ENCODE measurements around the gene FIGLA. TPM values are rescaled to one million over a fixed set of nuclear protein-coding genes. Genes with fewer than 3 reads are reported as not detected.
A peak's percentile ranks its signal among the peaks of the same experiment; 100 is the strongest.

FIGLA gene

GRCh38 chr2:70728128-70728527 lies 62.3 kb downstream of the FIGLA start:
- Histone ChIP-seq H3K27me3 (ENCODE audit: insufficient read depth, low read length, poor library complexity) (no peaks in the 10 kb centered on the region), H2BK120ac (ENCODE audit: low read depth, low read length) (no peak overlapping the region), H3K4me1 (ENCODE audit: control insufficient read depth, low read depth, low read length) (peaks cover 38% of the 10 kb centered on the region), H3K9ac (ENCODE audit: low read length) (peak overlapping the region; percentile 28), H3K18ac (ENCODE audit: low read length) (peak overlapping the region; percentile 13), H2AK5ac (ENCODE audit: low read length) (peak overlapping the region; percentile 37), H3K23ac (ENCODE audit: low read length) (no peak overlapping the region), H3K56ac (ENCODE audit: low read length) (peak overlapping the region; percentile 69), H3K79me2 (ENCODE audit: control insufficient read depth, insufficient read depth, low read length) (peaks cover 74% of the 10 kb centered on the region), H3K4me2 (ENCODE audit: low read length) (no peak overlapping the region), H4K5ac (ENCODE audit: low read length) (no peak overlapping the region), H3K4ac (ENCODE audit: low read depth, low read length) (no peak overlapping the region), H2BK5ac (ENCODE audit: low read length) (peak overlapping the region; percentile 49), H4K8ac (ENCODE audit: low read depth, low read length) (no peak overlapping the region), H3K4me3 (ENCODE audit: low read length) (no peak overlapping the region), H3K79me1 (ENCODE audit: low read length) (peaks cover 32% of the 10 kb centered on the region), H3K27ac (ENCODE audit: low read depth, low read length) (peak overlapping the region; percentile 53), H3K36me3 (ENCODE audit: control insufficient read depth, insufficient read depth, low read length) (no peaks in the 10 kb centered on the region), H2BK15ac (replicated peaks; ENCODE audit: low read depth) (no peak overlapping the region)
- WGBS (ENCODE audit: extremely low coverage, insufficient coverage, low lambda C conversion rate) = no CpG with 5 or more reads among the region's 7 CpGs
- DNase-seq = peak; percentile 98

Small RNA genes within 50 kb of the gene (small RNA-seq; reads per million reads assigned to genes)
- gene HMGN2P21 (ENCODE audit: insufficient read depth) = not detected
